K562 (cell line): ENCODE results near the gene ARMC2. TPM values are rescaled to one million over a fixed set of nuclear protein-coding genes. Genes with fewer than 3 reads are reported as not detected.

Experiments used
- CTCF ChIP-seq, 3 experiments: IDR thresholded peaks in 2 of 3; conservative IDR thresholded peaks in 1 of 3; 2 replicates each; pipeline ENCODE4 v1.5.1; 2011 to 2012; ENCODE audit warnings: low read length in 3 of 3, mild to moderate bottlenecking in 3 of 3, control low read depth in 2 of 3, improper control_type of control experiment in 1 of 3, inconsistent platforms in 1 of 3, low read depth in 1 of 3, mixed read lengths in 1 of 3, moderate library complexity in 1 of 3; ENCODE audit not compliant: insufficient read depth in 2 of 3
- FOXP4 ChIP-seq: sonication (generic); formaldehyde crosslinking; IDR thresholded peaks from 2 replicates; pipeline ENCODE4 v1.8.0; 2022; ENCODE audit warnings: mild to moderate bottlenecking, missing genetic modification reagents, borderline replicate concordance
- GMEB1 ChIP-seq: fragments of 250-450 bp; sonication (Bioruptor Pico); IDR thresholded peaks from 2 replicates; pipeline ENCODE4 v1.4.0; 2020; ENCODE audit warnings: mild to moderate bottlenecking
- HNRNPLL ChIP-seq: fragments of 200-400 bp; formaldehyde crosslinking; IDR thresholded peaks from 2 replicates; pipeline ENCODE4 v1.6.1; 2017; ENCODE audit warnings: low read length, low read depth, mild to moderate bottlenecking; ENCODE audit not compliant: poor library complexity, severe bottlenecking
- HSF4 ChIP-seq: fragments of 250-450 bp; sonication (Bioruptor Pico); IDR thresholded peaks from 2 replicates; pipeline ENCODE4 v2.1.2; 2022; ENCODE audit warnings: mild to moderate bottlenecking, moderate library complexity, borderline replicate concordance
- NBN ChIP-seq: fragments of 450-650 bp; IDR thresholded peaks from 2 replicates; pipeline ENCODE4 v1.6.1; 2016; ENCODE audit warnings: low read depth, mild to moderate bottlenecking
- RBM25 ChIP-seq: fragments of 200-400 bp; formaldehyde crosslinking; IDR thresholded peaks from 2 replicates; pipeline ENCODE4 v1.6.1; 2018; ENCODE audit warnings: low read length, low read depth, moderate library complexity; ENCODE audit not compliant: severe bottlenecking
- TSHZ1 ChIP-seq: fragments of 250-450 bp; sonication (Bioruptor Pico); IDR thresholded peaks from 2 replicates; pipeline ENCODE4 v1.4.0; 2020; ENCODE audit warnings: mild to moderate bottlenecking, moderate library complexity
- ZNF507 ChIP-seq: conservative IDR thresholded peaks from 2 replicates; pipeline ENCODE4 v1.6.1; 2017; ENCODE audit warnings: missing genetic modification characterization, missing compliant biosample characterization
- ZNF551 ChIP-seq: fragments of 250-450 bp; sonication (Bioruptor Pico); IDR thresholded peaks from 2 replicates; pipeline ENCODE4 v1.5.0; 2021; ENCODE audit warnings: mild to moderate bottlenecking, moderate library complexity
- ZNF609 ChIP-seq: sonication (generic); formaldehyde crosslinking; IDR thresholded peaks from 2 replicates; pipeline ENCODE4 v1.8.1; 2023; ENCODE audit warnings: missing genetic modification reagents, mild to moderate bottlenecking, borderline replicate concordance
- polyA plus RNA-seq, 8 experiments: library from polyadenylated mRNA; depleted of rRNA in 4 of 8; stranded (reverse) in 5 of 8; unstranded in 3 of 8; fragments of >200 nt; fragmentation: Nextera tagmentation in 2 of 8; fragmentation: Illumina TruSeq in 1 of 8; extraction: Ambion mirVana in 2 of 8; extraction: Trizol in 1 of 8; gene quantifications; 2 replicates each; pipeline versions ENCODE4 v1.2.1 to v1.2.3, GENCODE V29; 2011 to 2014; ENCODE audit warnings: inconsistent platforms in 1 of 8, missing spikeins in 1 of 8
- total RNA-seq, 7 experiments: library from RNA; depleted of rRNA in 6 of 7; stranded (reverse); fragments of >200 nt in 6 of 7; fragmentation: Illumina TruSeq in 2 of 7; extraction: Trizol in 2 of 7; gene quantifications; 2 replicates each; pipeline versions ENCODE4 v1.2.1 to v1.2.3, GENCODE V29; 2011 to 2021; ENCODE audit warnings: low replicate concordance in 1 of 7

ARMC2 gene
- total and polyA plus RNA-seq, 9 of the 15 experiments (the other 6 are each of a cell fraction or from before 2014, with no cell fraction given) = 0.14 to 3.0 (median 0.82) TPM

GRCh38 chr6:109009236-109009961, 161.2 kb downstream of the ARMC2 start (continued):
- TF ChIP-seq TSHZ1 (CRISPR knock-in tag) = no peak
- TF ChIP-seq GMEB1 (CRISPR knock-in tag) = peak; percentile 79
- no peak for TF ChIP-seq NBN
- TF ChIP-seq ZNF551 = no peak
- peak; percentile 61; the same call in 1 of the 2 replicates for TF ChIP-seq FOXP4 (CRISPR knock-in tag)
- TF ChIP-seq ZNF609 (CRISPR knock-in tag) = 0 out of 2 replicates have a peak, but pooled peaks have one; percentile 71
- peak; percentile 10 for TF ChIP-seq HNRNPLL
- TF ChIP-seq CTCF (IDR thresholded peaks at IDR 0.05 in 2 of 3, conservative IDR thresholded peaks at IDR 0.05 in 1 of 3; ENCODE audit: insufficient read depth in 2 of 3, low read depth in 1 of 3, low read length in 3 of 3) = peak in 1 of 3 experiments; percentile 6; a peak in 1 of 6 replicates
- TF ChIP-seq ZNF507 (tag) = no peak
- peak; percentile 91 for TF ChIP-seq RBM25
- TF ChIP-seq HSF4 (CRISPR knock-in tag) = no peak
